ENCODE results near the gene EGR2. TPM values are rescaled to one million over a fixed set of nuclear protein-coding genes. Genes with fewer than 3 reads are reported as not detected.

EGR2 gene
- polyA plus RNA-seq, 2 of the 4 experiments (the other 2 are of a cell fraction): 4.4 TPM; not detected in 1

- FAIRE-seq (no peak), ATAC-seq (no peak), DNase-seq (ENCODE audit: low read depth in 1 of 2, low spot score in 1 of 2) (no peak)
- Histone ChIP-seq H3K4me3 (no peak overlapping the region), H3K4me2 (no peak overlapping the region), H3K9me3 (no peaks in the 10 kb centered on the region), H3K4me1 (no peaks in the 10 kb centered on the region), H3K27ac (no peak overlapping the region)
- TF ChIP-seq JUNB (IDR thresholded peaks at IDR 0.05) (no peak), CBX2 (IDR thresholded peaks at IDR 0.05; ENCODE audit: borderline replicate concordance, low read depth) (no peak), MAZ (IDR thresholded peaks at IDR 0.05; ENCODE audit: borderline replicate concordance, low read depth, low read length) (no peak), EHF (CRISPR knock-in tag; IDR thresholded peaks at IDR 0.05) (no peak), HEYL (CRISPR knock-in tag; IDR thresholded peaks at IDR 0.05) (no peak), CBX8 (IDR thresholded peaks at IDR 0.05) (no peak), FOXS1 (CRISPR knock-in tag; IDR thresholded peaks at IDR 0.05) (no peak)
- POLR2A ChIA-PET: no interaction called here
- 36% methylated on average over 3 of the region's 3 CpGs for WGBS (ENCODE audit: missing lambda C conversion rate)
- CTCF ChIA-PET: interaction anchor here (1.6 kb wide), 1 partner anchor 9 kb away, joined by 3 read pairs; no protein-coding TSS in a partner anchor
These were observed 45.3 kb upstream of the EGR2 start for GRCh38 chr10:62861507-62861906.

DNA sequence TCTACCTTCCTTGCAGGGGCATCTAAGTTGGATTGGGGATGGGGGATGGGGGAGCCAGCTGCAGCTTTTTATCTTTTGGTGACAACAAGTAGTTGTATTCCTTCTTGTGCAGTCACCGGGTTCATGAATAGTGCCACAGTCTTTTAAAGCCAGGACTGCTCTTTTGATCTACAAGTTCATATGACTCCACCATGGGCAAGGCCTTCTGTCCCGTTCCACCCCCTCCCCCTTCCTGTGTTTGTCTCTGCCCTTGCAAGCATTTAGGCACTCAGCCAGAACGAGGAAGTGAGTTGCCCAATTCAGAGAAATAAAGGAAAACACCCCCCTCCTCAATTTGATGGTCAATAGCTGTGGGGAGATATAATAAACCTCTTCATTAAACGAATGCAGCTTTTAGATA, 44.8 kb upstream of the EGR2 start:
- ChIA-PET CTCF (interaction anchor here (1.6 kb wide), 1 partner anchor 10 kb away, joined by 3 read pairs; no protein-coding TSS in a partner anchor), POLR2A (no interaction called here)
- FAIRE-seq (no peak), ATAC-seq (no peak), DNase-seq (ENCODE audit: low read depth in 1 of 2, low spot score in 1 of 2) (no peak)
- WGBS (ENCODE audit: missing lambda C conversion rate): 9% methylated on average over 4 of the region's 4 CpGs
- H3K9me3 ChIP-seq: no peaks in the 10 kb centered on the region
- H3K4me2 ChIP-seq: no peak overlapping the region
- no peak overlapping the region for H3K4me3 ChIP-seq
- TF ChIP-seq USF2 (IDR thresholded peaks at IDR 0.05): no peak
- TF ChIP-seq POLR2AphosphoS2 (conservative IDR thresholded peaks at IDR 0.05; ENCODE audit: low read length): no peak
- no peak for TF ChIP-seq RNF2 (IDR thresholded peaks at IDR 0.05; ENCODE audit: borderline replicate concordance, low read depth)
- no peak for TF ChIP-seq CHD2 (IDR thresholded peaks at IDR 0.05; ENCODE audit: low read length, partially characterized antibody)
- TF ChIP-seq EP300 (IDR thresholded peaks at IDR 0.05): no peak
- no peak for TF ChIP-seq EHF (CRISPR knock-in tag; IDR thresholded peaks at IDR 0.05)
- no peak for TF ChIP-seq PHF8 (IDR thresholded peaks at IDR 0.05; ENCODE audit: borderline replicate concordance, low read depth)
- no peak for TF ChIP-seq RFX5 (IDR thresholded peaks at IDR 0.05)
- TF ChIP-seq HOXB13 (CRISPR knock-in tag; IDR thresholded peaks at IDR 0.05; ENCODE audit: low read depth): no peak
- TF ChIP-seq RAD21 (conservative IDR thresholded peaks at IDR 0.05 in 1 of 2, IDR thresholded peaks at IDR 0.05 in 1 of 2): no peak
- TF ChIP-seq, protein P1, sequence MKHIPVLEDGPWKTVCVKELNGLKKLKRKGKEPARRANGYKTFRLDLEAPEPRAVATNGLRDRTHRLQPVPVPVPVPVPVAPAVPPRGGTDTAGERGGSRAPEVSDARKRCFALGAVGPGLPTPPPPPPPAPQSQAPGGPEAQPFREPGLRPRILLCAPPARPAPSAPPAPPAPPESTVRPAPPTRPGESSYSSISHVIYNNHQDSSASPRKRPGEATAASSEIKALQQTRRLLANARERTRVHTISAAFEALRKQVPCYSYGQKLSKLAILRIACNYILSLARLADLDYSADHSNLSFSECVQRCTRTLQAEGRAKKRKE (CRISPR knock-in tag; IDR thresholded peaks at IDR 0.05; ENCODE audit: low read depth): no peak
- no peak for TF ChIP-seq GATA3 (IDR thresholded peaks at IDR 0.05; ENCODE audit: borderline replicate concordance)
- H3K27ac ChIP-seq: no peak overlapping the region
- no peaks in the 10 kb centered on the region for H3K4me1 ChIP-seq

GRCh38 chr10:62858364-62858763, 42.2 kb upstream of the EGR2 start:
- peak in 1 of 2 experiments; percentile 23; a peak in 1 of 6 replicates for ATAC-seq
- TF ChIP-seq, protein P2, sequence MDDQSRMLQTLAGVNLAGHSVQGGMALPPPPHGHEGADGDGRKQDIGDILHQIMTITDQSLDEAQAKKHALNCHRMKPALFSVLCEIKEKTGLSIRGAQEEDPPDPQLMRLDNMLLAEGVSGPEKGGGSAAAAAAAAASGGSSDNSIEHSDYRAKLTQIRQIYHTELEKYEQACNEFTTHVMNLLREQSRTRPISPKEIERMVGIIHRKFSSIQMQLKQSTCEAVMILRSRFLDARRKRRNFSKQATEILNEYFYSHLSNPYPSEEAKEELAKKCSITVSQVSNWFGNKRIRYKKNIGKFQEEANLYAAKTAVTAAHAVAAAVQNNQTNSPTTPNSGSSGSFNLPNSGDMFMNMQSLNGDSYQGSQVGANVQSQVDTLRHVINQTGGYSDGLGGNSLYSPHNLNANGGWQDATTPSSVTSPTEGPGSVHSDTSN (IDR thresholded peaks at IDR 0.05): no peak
- TF ChIP-seq JUNB (IDR thresholded peaks at IDR 0.05) (no peak), HOXB5 (CRISPR knock-in tag; IDR thresholded peaks at IDR 0.05) (no peak), HES2 (IDR thresholded peaks at IDR 0.05) (no peak), FOSL2 (IDR thresholded peaks at IDR 0.05) (no peak), FOSL2 (CRISPR knock-in tag; IDR thresholded peaks at IDR 0.05) (no peak), RNF2 (IDR thresholded peaks at IDR 0.05; ENCODE audit: borderline replicate concordance, low read depth) (no peak), CHD2 (IDR thresholded peaks at IDR 0.05; ENCODE audit: low read length, partially characterized antibody) (no peak), FOSB (CRISPR knock-in tag; IDR thresholded peaks at IDR 0.05) (no peak), EP300 (IDR thresholded peaks at IDR 0.05) (no peak), KDM5A (IDR thresholded peaks at IDR 0.05) (no peak), RARB (CRISPR knock-in tag; IDR thresholded peaks at IDR 0.05) (no peak), MAX (IDR thresholded peaks at IDR 0.05) (no peak), NR3C1 (IDR thresholded peaks at IDR 0.05) (no peak), RFX5 (IDR thresholded peaks at IDR 0.05) (no peak)
- TF ChIP-seq, protein P1 (CRISPR knock-in tag; IDR thresholded peaks at IDR 0.05; ENCODE audit: low read depth): no peak
- ChIA-PET CTCF (no interaction called here), POLR2A (no interaction called here)
- no peaks in the 10 kb centered on the region for H3K9me3 ChIP-seq
- no peak for FAIRE-seq
- H3K27ac ChIP-seq: no peak overlapping the region
- H3K4me2 ChIP-seq: no peak overlapping the region
- H3K4me1 ChIP-seq: no peaks in the 10 kb centered on the region
- no peak overlapping the region for H3K4me3 ChIP-seq
- no peak for DNase-seq (ENCODE audit: low read depth in 1 of 2, low spot score in 1 of 2)
- WGBS (ENCODE audit: missing lambda C conversion rate): 50% methylated on average over 6 of the region's 6 CpGs
